ENCODE measurements around the gene PHC2. TPM values are rescaled to one million over a fixed set of nuclear protein-coding genes. Genes with fewer than 3 reads are reported as not detected.

PHC2 gene
- total and polyA plus RNA-seq, 2 of the 13 experiments (the other 11 are each of a cell fraction or from before 2014, with no cell fraction given): 52.5 to 84.9 TPM

- ChIA-PET POLR2A (interaction anchor here (0.5 to 5.4 kb wide), 14 partner anchors 9 to 216 kb away, joined by 3 to 29 read pairs (median 3); partner anchors contain the start of gene A3GALT2), CTCF (ENCODE audit: low intra/inter-chr PET ratio, low total read pairs) (no interaction called here)
- peak overlapping the region in 2 of 3 experiments; percentile 18 to 57; a peak in 3 of 6 replicates for H3K4me3 ChIP-seq (replicated peaks in 1 of 3; ENCODE audit: insufficient read depth in 1 of 3, low read depth in 2 of 3, low read length in 3 of 3)
- no peak overlapping the region for H2AFZ ChIP-seq (ENCODE audit: low read length)
- peaks cover 100% of the 10 kb centered on the region for H3K4me1 ChIP-seq (ENCODE audit: insufficient read depth, low read length)
- intact Hi-C loops (cut with micrococcal nuclease; ENCODE audit: unreplicated experiment): loop anchor here (1.0 kb wide), 2 partner anchors 8 kb away; no protein-coding TSS in a partner anchor
- peak overlapping the region; percentile 73 for H3K4me2 ChIP-seq (ENCODE audit: low read depth, low read length)
- peaks cover 92% of the 10 kb centered on the region for H3K79me2 ChIP-seq (ENCODE audit: insufficient read depth, low read length)
- peaks cover 51% of the 10 kb centered on the region for H4K20me1 ChIP-seq (ENCODE audit: insufficient read depth, low read length)
- H3K27ac ChIP-seq (ENCODE audit: extremely low read length, insufficient read depth, low read length): peak overlapping the region; percentile 61
- no TSS peak for BruUV-seq (replicated peaks)
- no peaks in the 10 kb centered on the region for H3K9me3 ChIP-seq (ENCODE audit: low read length)
- ATAC-seq (peak; percentile 90), DNase-seq (ENCODE audit: low spot score) (peak; percentile 97), FAIRE-seq (peak; percentile 87)
- H3K9ac ChIP-seq (ENCODE audit: insufficient read depth, low read depth, low read length): peak overlapping the region; percentile 53
- in situ Hi-C loops (cut with HindIII; ENCODE audit: extremely low pct_ligation_motif_present, low pct_unique_long_range_greater_than_20kb): no loop called here
- 0% methylated on average over 2 of the region's 7 CpGs for WGBS (ENCODE audit: low lambda C conversion rate)
- peaks cover 2 to 22% of the 10 kb centered on the region in 2 experiments; a peak in 3 of 5 replicates for H3K36me3 ChIP-seq (replicated peaks in 1 of 2; ENCODE audit: control insufficient read depth in 1 of 2, insufficient read depth in 2 of 2, low read length in 2 of 2)
- no peaks in the 10 kb centered on the region for H3K27me3 ChIP-seq (ENCODE audit: control insufficient read depth in 1 of 2, insufficient read depth in 2 of 2, low read length in 2 of 2)
- TF ChIP-seq CENPBD1 (CRISPR knock-in tag; IDR thresholded peaks at IDR 0.05; ENCODE audit: borderline replicate concordance, low read depth) (no peak), MAFG (CRISPR knock-in tag; IDR thresholded peaks at IDR 0.05) (no peak), NRL (CRISPR knock-in tag; IDR thresholded peaks at IDR 0.05; ENCODE audit: borderline replicate concordance) (no peak), ZNF329 (CRISPR knock-in tag; IDR thresholded peaks at IDR 0.05; ENCODE audit: low read depth) (no peak), IRX3 (CRISPR knock-in tag; IDR thresholded peaks at IDR 0.05; ENCODE audit: borderline replicate concordance, low read depth) (no peak; the same call in 1 of the 2 replicates), NR2F2 (IDR thresholded peaks at IDR 0.05; ENCODE audit: borderline replicate concordance, low read depth) (no peak; the same call in 1 of the 2 replicates), NKX3-1 (CRISPR knock-in tag; IDR thresholded peaks at IDR 0.05) (no peak), ZNF251 (CRISPR knock-in tag; IDR thresholded peaks at IDR 0.05) (no peak), ZNF879 (CRISPR knock-in tag; IDR thresholded peaks at IDR 0.05) (no peak), ZNF713 (CRISPR knock-in tag; IDR thresholded peaks at IDR 0.05) (no peak), RNF2 (conservative IDR thresholded peaks at IDR 0.05; ENCODE audit: low read depth) (no peak), MAZ (IDR thresholded peaks at IDR 0.05; ENCODE audit: borderline replicate concordance, low read depth, low read length) (peak; percentile 96; the same call in 1 of the 2 replicates), MAZ (CRISPR knock-in tag; IDR thresholded peaks at IDR 0.05; ENCODE audit: low read depth) (peak; percentile 84), ZNF441 (CRISPR knock-in tag; IDR thresholded peaks at IDR 0.05; ENCODE audit: borderline replicate concordance) (peak; percentile 77; the same call in 1 of the 2 replicates), TEAD3 (CRISPR knock-in tag; optimal IDR thresholded peaks at IDR 0.05; ENCODE audit: borderline replicate concordance) (peak; percentile 97), RORA (CRISPR knock-in tag; IDR thresholded peaks at IDR 0.05) (no peak), ZFP91 (CRISPR knock-in tag; IDR thresholded peaks at IDR 0.05; ENCODE audit: borderline replicate concordance) (peak; percentile 51; the same call in 1 of the 2 replicates), CREM (IDR thresholded peaks at IDR 0.05) (peak; percentile 74), CREM (CRISPR knock-in tag; IDR thresholded peaks at IDR 0.05) (no peak), NR3C1 (CRISPR knock-in tag; IDR thresholded peaks at IDR 0.05) (no peak), ZNF577 (CRISPR knock-in tag; IDR thresholded peaks at IDR 0.05; ENCODE audit: borderline replicate concordance, low read depth) (no peak)
- TF ChIP-seq, protein P1, sequence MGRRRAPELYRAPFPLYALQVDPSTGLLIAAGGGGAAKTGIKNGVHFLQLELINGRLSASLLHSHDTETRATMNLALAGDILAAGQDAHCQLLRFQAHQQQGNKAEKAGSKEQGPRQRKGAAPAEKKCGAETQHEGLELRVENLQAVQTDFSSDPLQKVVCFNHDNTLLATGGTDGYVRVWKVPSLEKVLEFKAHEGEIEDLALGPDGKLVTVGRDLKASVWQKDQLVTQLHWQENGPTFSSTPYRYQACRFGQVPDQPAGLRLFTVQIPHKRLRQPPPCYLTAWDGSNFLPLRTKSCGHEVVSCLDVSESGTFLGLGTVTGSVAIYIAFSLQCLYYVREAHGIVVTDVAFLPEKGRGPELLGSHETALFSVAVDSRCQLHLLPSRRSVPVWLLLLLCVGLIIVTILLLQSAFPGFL (CRISPR knock-in tag; IDR thresholded peaks at IDR 0.05): no peak
These were observed 88.7 kb downstream of the PHC2 start for GRCh38 chr1:33342041-33342723.

Data from HepG2 (cell line).